GM10248 (cell line): ENCODE results near the gene MARK2.

Source experiments
- CTCF ChIA-PET: fragments of 300-600 bp; sonication (Branson Sonifier 250); formaldehyde crosslinking; extraction: SDS; loops from one replicate; lab custom pipeline; 2021; ENCODE audit warnings: antibody characterized with exemption; lab: Yijun Ruan, JAX
- POLR2A ChIA-PET: fragments of 350-650 bp; sonication (Branson Sonifier 250); formaldehyde crosslinking; extraction: SDS; loops from one replicate; lab custom pipeline; 2020; ENCODE audit warnings: antibody characterized with exemption; lab: Yijun Ruan, JAX
- DNase-seq: peaks from one replicate; pipeline ENCODE4 v3.0.0; 2012; ENCODE audit errors: extremely low spot score
- TF ChIP-seq, protein P1 (sequence below): IDR thresholded peaks from 2 replicates; pipeline ENCODE4 v1.5.1; 2012; ENCODE audit warnings: mild to moderate bottlenecking, low read depth; ENCODE audit errors: extremely low read depth, missing control alignments, control extremely low read depth

Gene MARK2

DNA sequence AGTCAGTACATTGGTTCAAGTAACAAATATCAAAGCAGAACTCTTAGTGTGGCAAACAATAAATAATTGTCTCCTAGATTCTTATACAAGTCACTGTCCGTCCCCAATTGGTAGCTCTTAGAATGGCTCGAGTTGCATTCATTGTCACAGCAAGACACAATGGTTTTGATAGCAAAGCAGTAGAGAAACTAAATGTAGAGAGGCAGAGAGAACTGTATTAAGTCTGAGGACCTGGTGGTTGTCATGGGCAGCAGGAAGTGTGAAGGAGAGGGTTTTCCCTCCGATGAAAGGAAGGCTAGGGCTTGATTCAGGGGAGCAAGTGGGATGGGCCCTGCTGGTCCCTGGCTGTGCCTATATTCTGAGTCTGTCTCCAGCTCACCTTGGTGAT lies 41.5 kb downstream of the MARK2 start:
- CTCF ChIA-PET = interaction anchor here (0.6 to 9.3 kb wide), 2 partner anchors 8 to 42 kb away, joined by 3 to 95 read pairs; partner anchors contain the start of gene MARK2
- POLR2A ChIA-PET = no interaction called here
- no peak for DNase-seq
- TF ChIP-seq, protein P1, sequence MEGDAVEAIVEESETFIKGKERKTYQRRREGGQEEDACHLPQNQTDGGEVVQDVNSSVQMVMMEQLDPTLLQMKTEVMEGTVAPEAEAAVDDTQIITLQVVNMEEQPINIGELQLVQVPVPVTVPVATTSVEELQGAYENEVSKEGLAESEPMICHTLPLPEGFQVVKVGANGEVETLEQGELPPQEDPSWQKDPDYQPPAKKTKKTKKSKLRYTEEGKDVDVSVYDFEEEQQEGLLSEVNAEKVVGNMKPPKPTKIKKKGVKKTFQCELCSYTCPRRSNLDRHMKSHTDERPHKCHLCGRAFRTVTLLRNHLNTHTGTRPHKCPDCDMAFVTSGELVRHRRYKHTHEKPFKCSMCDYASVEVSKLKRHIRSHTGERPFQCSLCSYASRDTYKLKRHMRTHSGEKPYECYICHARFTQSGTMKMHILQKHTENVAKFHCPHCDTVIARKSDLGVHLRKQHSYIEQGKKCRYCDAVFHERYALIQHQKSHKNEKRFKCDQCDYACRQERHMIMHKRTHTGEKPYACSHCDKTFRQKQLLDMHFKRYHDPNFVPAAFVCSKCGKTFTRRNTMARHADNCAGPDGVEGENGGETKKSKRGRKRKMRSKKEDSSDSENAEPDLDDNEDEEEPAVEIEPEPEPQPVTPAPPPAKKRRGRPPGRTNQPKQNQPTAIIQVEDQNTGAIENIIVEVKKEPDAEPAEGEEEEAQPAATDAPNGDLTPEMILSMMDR = no peak

DNA sequence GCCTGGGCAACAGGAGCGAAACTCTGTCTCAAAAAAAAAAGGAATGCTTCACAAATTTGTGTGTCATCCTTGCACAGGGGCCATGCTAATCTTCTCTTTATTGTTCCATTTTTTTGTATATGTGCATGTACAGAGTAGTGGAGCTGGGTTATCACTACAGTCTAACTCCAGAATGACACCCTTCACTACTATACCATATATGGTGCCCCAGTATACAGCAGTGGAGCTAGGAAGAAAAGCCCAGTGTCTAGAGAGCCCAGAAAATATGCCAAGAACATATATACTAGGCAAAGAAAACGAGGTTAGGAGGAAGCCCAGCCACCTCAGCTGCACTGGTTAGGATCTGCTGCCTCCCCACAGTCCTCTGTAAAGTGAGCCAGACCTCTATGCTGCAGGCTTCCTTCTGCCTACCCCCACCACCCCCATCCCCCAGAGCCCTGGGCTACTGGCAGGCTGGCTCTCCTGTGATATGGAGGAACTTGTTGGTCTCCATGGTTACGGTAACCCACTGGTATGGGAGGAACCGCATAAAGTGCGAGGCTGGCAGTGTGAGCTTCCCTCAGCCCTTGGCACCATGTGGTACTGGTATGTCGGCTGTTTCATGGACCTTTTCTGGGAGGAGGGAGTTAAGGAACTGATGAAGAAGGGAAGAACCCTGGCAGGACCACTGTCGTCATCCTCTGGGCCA lies 43.8 kb downstream of the MARK2 start:
- TF ChIP-seq, protein P1 = no peak
- ChIA-PET CTCF (interaction anchor here (0.7 to 2.0 kb wide), 8 partner anchors 10 to 63 kb away, joined by 3 to 8 read pairs (median 4); no protein-coding TSS in a partner anchor), POLR2A (interaction anchor here (0.5 kb wide), 1 partner anchor 8 kb away, joined by 3 read pairs; no protein-coding TSS in a partner anchor)
- no peak for DNase-seq

DNA sequence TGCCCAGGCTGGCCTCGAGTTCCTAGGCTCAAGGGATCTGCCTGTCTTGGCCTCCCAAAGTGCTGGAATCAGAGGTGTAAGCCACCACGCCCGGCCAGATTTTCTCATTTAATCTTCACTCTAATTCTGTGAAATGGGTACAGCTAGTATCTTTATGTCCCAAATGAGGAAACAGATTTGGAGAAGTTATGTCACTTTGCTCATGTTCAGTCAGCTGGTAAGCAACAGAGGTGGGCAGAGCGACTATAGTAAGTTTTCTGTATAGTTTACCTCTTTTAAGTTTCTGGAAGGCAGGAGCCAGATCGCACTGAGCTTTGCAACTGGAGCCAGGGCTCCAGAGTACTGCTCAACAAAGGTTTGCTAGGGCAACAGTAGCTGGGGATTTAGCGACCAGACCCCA lies 44.9 kb downstream of the MARK2 start:
- TF ChIP-seq, protein P1 = no peak
- ChIA-PET CTCF (interaction anchor here (0.7 to 3.0 kb wide), 11 partner anchors 8 to 116 kb away, joined by 3 to 8 read pairs (median 4); no protein-coding TSS in a partner anchor), POLR2A (no interaction called here)
- DNase-seq = no peak

DNA sequence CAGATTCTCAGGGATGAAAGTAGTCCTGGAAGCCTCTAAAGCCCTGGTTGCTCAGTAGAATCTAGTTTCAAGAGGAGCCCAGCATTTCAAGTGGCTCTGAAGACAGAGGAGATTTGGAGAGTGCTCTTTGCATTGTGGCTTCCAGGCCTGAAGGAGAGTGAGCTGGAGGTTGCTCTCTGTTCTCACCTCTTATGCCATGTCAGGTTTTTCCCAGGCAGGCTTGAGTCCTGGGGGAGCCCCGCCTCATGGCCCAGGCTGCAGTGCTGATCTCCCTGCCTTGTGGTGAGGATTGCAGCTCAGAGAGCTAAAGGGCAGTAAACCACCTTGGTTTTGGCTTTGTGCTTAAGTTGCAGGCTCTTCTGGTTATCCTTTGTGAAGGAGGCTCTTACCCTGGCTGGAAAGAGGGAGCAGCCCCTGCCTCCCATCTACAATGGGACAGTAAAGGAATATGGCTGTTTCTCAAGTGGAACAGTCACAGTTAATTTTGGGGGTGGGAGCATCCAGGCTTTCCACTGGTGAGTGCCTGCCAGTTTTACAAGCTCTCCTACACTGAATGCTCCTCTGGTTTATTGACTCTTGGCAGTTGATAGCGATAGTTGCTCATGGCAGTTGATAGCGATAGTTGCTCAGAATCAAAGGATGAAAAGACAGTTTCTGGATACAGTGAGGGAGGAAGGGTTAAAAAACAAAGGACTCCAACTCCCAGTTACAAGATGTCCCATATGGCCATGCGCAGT lies 45.5 kb downstream of the MARK2 start:
- no peak for DNase-seq
- POLR2A ChIA-PET = no interaction called here
- CTCF ChIA-PET = interaction anchor here (1.0 to 3.0 kb wide), 7 partner anchors 9 to 117 kb away, joined by 3 to 8 read pairs (median 5); no protein-coding TSS in a partner anchor
- TF ChIP-seq, protein P1 = no peak

DNA sequence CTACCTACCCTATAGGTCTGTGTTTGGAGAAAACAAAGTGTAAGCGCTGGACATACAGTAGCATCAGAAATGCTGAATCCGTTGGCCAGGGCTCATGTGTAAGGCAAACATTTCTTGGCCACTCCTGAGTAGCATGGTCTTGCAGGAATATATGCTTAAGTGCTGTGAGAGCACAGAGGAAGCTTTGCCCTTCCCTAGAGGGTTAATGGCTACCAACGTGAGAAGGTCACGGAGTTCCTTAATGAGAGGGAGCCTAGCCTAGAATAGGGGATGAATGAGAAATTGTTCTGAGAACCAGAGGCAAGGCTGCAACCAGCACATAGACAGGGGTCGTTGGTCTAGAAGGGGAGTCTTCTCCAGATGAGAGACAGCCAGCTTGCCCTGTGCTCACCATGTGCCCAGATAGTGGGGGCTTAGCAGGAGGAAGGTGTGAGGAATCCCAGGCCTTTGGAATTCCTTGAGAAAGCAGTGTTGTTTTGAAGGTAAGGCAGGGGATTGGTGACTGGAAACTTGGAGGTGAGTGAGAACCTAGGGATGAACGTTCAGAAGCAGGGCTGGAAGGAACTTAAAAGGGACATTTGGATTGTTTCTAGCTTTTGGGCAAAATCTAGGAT lies 48.6 kb downstream of the MARK2 start:
- DNase-seq = no peak
- TF ChIP-seq, protein P1 = no peak
- POLR2A ChIA-PET = interaction anchor here (0.5 to 0.6 kb wide), 3 partner anchors 31 to 60 kb away, joined by 3 to 6 read pairs (median 4); no protein-coding TSS in a partner anchor
- CTCF ChIA-PET = interaction anchor here (1.2 to 3.5 kb wide), 4 partner anchors 14 to 58 kb away, joined by 4 to 20 read pairs (median 8); partner anchors contain the start of gene MARK2
